Measurements from ENCODE around the gene SND1.

SND1 gene

DNA sequence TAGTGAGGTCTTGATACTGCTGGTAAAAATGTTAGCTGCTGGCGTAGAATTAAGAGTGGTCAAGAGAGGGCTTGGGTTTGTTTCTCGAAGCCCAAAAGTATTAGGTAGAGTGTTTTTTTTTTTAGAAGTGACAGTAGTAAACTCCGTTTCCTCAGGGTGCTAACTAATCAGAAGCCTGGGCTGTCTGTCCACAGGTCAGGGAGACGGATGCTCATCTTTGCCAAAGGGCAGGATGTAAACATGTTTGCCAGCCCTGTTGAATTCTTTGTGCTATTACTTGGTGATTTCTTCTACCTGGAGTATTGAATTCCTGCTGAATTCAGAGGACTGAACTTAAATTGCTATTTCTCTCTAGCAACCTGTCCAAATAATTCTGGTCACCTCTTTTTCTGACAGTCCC is 117.1 kb downstream of the SND1 start:
- Histone ChIP-seq H3K9me3 (ENCODE audit: insufficient read depth, low read length) (no peaks in the 10 kb centered on the region), H3K79me2 (ENCODE audit: insufficient read depth, low read length) (peaks cover 35% of the 10 kb centered on the region), H3K4me2 (ENCODE audit: low read depth, low read length, poor library complexity, severe bottlenecking) (no peak overlapping the region), H3F3A (ENCODE audit: insufficient read depth) (no peaks in the 10 kb centered on the region), H3K9ac (ENCODE audit: low read length) (no peak overlapping the region), H4K20me1 (ENCODE audit: low read depth, low read length) (no peaks in the 10 kb centered on the region), H3K9me2 (replicated peaks; ENCODE audit: insufficient read depth, low read length) (no peaks in the 10 kb centered on the region), H2AFZ (ENCODE audit: low read depth, low read length, severe bottlenecking) (no peak overlapping the region), H3K27ac (ENCODE audit: low read depth, low read length) (no peak overlapping the region), H3K4me3 (ENCODE audit: insufficient read depth, low read length, poor library complexity, severe bottlenecking) (no peak overlapping the region), H3K36me3 (ENCODE audit: low read length) (no peaks in the 10 kb centered on the region), H3K27me3 (ENCODE audit: low read length) (no peaks in the 10 kb centered on the region)
- no peak for TF ChIP-seq EZH2phosphoT487 (conservative IDR thresholded peaks at IDR 0.05; ENCODE audit: low read length)
- TF ChIP-seq, protein P1, sequence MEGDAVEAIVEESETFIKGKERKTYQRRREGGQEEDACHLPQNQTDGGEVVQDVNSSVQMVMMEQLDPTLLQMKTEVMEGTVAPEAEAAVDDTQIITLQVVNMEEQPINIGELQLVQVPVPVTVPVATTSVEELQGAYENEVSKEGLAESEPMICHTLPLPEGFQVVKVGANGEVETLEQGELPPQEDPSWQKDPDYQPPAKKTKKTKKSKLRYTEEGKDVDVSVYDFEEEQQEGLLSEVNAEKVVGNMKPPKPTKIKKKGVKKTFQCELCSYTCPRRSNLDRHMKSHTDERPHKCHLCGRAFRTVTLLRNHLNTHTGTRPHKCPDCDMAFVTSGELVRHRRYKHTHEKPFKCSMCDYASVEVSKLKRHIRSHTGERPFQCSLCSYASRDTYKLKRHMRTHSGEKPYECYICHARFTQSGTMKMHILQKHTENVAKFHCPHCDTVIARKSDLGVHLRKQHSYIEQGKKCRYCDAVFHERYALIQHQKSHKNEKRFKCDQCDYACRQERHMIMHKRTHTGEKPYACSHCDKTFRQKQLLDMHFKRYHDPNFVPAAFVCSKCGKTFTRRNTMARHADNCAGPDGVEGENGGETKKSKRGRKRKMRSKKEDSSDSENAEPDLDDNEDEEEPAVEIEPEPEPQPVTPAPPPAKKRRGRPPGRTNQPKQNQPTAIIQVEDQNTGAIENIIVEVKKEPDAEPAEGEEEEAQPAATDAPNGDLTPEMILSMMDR (IDR thresholded peaks at IDR 0.05; ENCODE audit: insufficient read depth, low read length, poor library complexity, severe bottlenecking): no peak

DNA sequence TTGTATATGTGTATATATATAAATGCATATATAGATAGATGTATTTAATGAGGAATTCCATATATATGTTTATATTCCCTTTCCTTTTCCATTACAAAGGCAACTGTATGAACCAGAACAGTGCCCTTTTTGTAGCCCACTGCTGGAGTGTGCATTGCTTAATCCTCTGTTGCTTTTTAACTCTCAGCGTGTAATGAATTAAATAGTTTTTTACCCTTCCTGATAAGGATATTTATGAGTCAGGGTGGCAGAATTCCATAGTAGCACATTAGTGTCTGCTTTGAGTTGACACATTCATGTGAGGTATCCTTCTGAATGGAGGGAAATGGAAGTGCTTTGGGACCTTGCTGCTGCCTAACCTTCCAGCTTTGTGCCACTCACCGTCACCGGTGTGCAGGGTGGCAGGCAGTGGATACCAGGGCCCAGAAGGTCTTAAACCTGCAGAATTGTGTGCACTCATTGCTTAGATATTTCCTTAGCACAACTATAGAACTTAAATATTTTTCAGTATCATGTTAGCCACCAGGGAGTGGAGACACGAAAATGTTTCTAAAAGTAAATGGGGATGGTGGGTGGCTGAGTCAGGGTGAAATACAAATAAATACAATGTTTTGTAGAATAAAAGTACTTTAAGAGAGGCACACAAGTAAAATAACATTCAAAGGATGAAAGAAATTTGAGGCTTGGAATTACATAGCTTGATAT is 117.9 kb downstream of the SND1 start:
- Histone ChIP-seq H3K36me3 (ENCODE audit: low read length) (no peaks in the 10 kb centered on the region), H3K79me2 (ENCODE audit: insufficient read depth, low read length) (peaks cover 35% of the 10 kb centered on the region), H3K4me2 (ENCODE audit: low read depth, low read length, poor library complexity, severe bottlenecking) (no peak overlapping the region), H3F3A (ENCODE audit: insufficient read depth) (no peaks in the 10 kb centered on the region), H3K9ac (ENCODE audit: low read length) (no peak overlapping the region), H3K9me3 (ENCODE audit: insufficient read depth, low read length) (no peaks in the 10 kb centered on the region), H4K20me1 (ENCODE audit: low read depth, low read length) (no peaks in the 10 kb centered on the region), H2AFZ (ENCODE audit: low read depth, low read length, severe bottlenecking) (no peak overlapping the region), H3K27ac (ENCODE audit: low read depth, low read length) (no peak overlapping the region), H3K27me3 (ENCODE audit: low read length) (no peaks in the 10 kb centered on the region), H3K4me3 (ENCODE audit: insufficient read depth, low read length, poor library complexity, severe bottlenecking) (no peak overlapping the region), H3K9me2 (replicated peaks; ENCODE audit: insufficient read depth, low read length) (no peaks in the 10 kb centered on the region)
- no peak for TF ChIP-seq EZH2phosphoT487 (conservative IDR thresholded peaks at IDR 0.05; ENCODE audit: low read length)
- TF ChIP-seq, protein P1 (IDR thresholded peaks at IDR 0.05; ENCODE audit: insufficient read depth, low read length, poor library complexity, severe bottlenecking): no peak

DNA sequence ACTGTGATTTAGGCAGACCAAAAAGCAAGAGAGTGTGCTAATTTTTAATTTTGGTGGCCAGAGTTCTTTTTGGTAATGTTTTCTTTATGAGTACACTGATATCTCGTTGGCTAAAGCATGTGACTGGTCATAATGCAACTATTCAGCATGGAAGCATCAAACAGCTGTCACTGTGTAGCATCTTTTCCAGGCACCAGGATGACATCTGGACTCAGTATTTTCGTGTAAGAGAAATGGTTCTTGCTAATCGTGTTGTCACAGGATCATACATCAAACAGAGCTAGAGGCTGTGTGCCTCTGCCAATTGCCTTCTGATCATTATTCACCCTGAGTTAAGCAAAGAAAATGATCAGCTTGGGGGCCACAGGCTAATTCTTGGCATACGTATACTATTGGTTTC is 118.9 kb downstream of the SND1 start:
- no peak overlapping the region for H3K4me2 ChIP-seq (ENCODE audit: low read depth, low read length, poor library complexity, severe bottlenecking)
- H3K9ac ChIP-seq (ENCODE audit: low read length): no peak overlapping the region
- no peaks in the 10 kb centered on the region for H3K27me3 ChIP-seq (ENCODE audit: low read length)
- H4K20me1 ChIP-seq (ENCODE audit: low read depth, low read length): no peaks in the 10 kb centered on the region
- no peaks in the 10 kb centered on the region for H3K9me3 ChIP-seq (ENCODE audit: insufficient read depth, low read length)
- no peaks in the 10 kb centered on the region for H3F3A ChIP-seq (ENCODE audit: insufficient read depth)
- H3K36me3 ChIP-seq (ENCODE audit: low read length): no peaks in the 10 kb centered on the region
- no peak for TF ChIP-seq EZH2phosphoT487 (conservative IDR thresholded peaks at IDR 0.05; ENCODE audit: low read length)
- TF ChIP-seq, protein P1 (IDR thresholded peaks at IDR 0.05; ENCODE audit: insufficient read depth, low read length, poor library complexity, severe bottlenecking): no peak
- peaks cover 29% of the 10 kb centered on the region for H3K79me2 ChIP-seq (ENCODE audit: insufficient read depth, low read length)
- no peak overlapping the region for H3K4me3 ChIP-seq (ENCODE audit: insufficient read depth, low read length, poor library complexity, severe bottlenecking)
- no peak overlapping the region for H3K27ac ChIP-seq (ENCODE audit: low read depth, low read length)
- no peaks in the 10 kb centered on the region for H3K9me2 ChIP-seq (replicated peaks; ENCODE audit: insufficient read depth, low read length)
- H2AFZ ChIP-seq (ENCODE audit: low read depth, low read length, severe bottlenecking): no peak overlapping the region

All from SU-DHL-6 (cell line).